DND-41 (cell line): Measurements from ENCODE around the gene MOGAT2.

Source experiments
- CTCF ChIP-seq: IDR thresholded peaks from 2 replicates; pipeline ENCODE4 v1.5.1; 2012; ENCODE audit warnings: borderline replicate concordance, low read length, moderate library complexity, mild to moderate bottlenecking; ENCODE audit not compliant: poor library complexity, severe bottlenecking; ENCODE audit errors: extremely low read depth
- EZH2 ChIP-seq: IDR thresholded peaks from 3 replicates; pipeline ENCODE4 v1.6.1; 2012; ENCODE audit warnings: borderline replicate concordance, low read depth, mild to moderate bottlenecking, moderate library complexity, low read length, inconsistent platforms; ENCODE audit not compliant: severe bottlenecking

- TF ChIP-seq CTCF (no peak), EZH2 (no peak)
These were observed 26.3 kb downstream of the MOGAT2 start for GRCh38 chr11:75743711-75744563.
